HepG2 (cell line): ENCODE results near the gene MYO19.

Experiments
- FOXK1 ChIP-seq: sonication (generic); formaldehyde crosslinking; IDR thresholded peaks from 2 replicates; pipeline ENCODE4 v1.4.0; 2020; ENCODE audit warnings: low read depth, missing genetic modification reagents, borderline replicate concordance
- PBX2 ChIP-seq: IDR thresholded peaks from 2 replicates; pipeline ENCODE4 v1.6.1; 2016; ENCODE audit warnings: control low read depth
- ZNF510 ChIP-seq: sonication (generic); formaldehyde crosslinking; IDR thresholded peaks from 2 replicates; pipeline ENCODE4 v1.4.0; 2020; ENCODE audit warnings: low read depth, mild to moderate bottlenecking, missing genetic modification reagents
- ZNF569 ChIP-seq: sonication (generic); formaldehyde crosslinking; IDR thresholded peaks from 2 replicates; pipeline ENCODE4 v1.5.0; 2020; ENCODE audit warnings: mild to moderate bottlenecking, missing genetic modification reagents, moderate library complexity, borderline replicate concordance

- TF ChIP-seq FOXK1: no peak
- no peak for TF ChIP-seq ZNF569 (CRISPR knock-in tag)
- TF ChIP-seq ZNF510 (CRISPR knock-in tag): no peak
- TF ChIP-seq PBX2 (CRISPR knock-in tag): no peak
Measured at GRCh38 chr17:36498560-36499300, 35.9 kb downstream of the MYO19 start.
